Amniotic epithelial cell (primary cell): ENCODE measurements around the gene ARMH3.

ENCODE experiments used
- DNase-seq: peaks from one replicate; pipeline ENCODE4 v3.0.0-alpha.2; 2010; ENCODE audit warnings: low read depth

The ARMH3 gene

DNA sequence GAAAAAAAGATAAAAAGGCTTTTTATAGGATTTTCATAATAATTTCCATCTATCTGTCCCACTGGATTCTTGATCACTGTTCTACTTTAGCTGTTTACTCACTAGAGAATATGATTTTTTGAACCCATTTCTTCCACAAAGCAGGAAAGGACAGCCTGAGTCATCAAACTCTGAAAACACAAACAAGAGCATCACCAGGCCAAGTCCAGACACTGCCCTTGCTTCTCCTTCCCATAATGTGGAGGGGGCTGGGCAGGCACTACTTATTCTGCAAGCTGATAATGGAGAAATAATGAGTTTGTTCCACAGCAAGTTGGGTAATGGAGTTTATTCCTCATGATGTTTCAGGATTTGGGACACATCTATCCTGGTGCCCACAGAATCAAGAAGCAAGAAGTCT, 199.3 kb downstream of the ARMH3 start:
- DNase-seq = peak; percentile 84

GRCh38 chr10:101851411-101852116, 204.4 kb downstream of the ARMH3 start:
- DNase-seq = no peak

GRCh38 chr10:101850749-101851148, 205.2 kb downstream of the ARMH3 start:
- no peak for DNase-seq

DNA sequence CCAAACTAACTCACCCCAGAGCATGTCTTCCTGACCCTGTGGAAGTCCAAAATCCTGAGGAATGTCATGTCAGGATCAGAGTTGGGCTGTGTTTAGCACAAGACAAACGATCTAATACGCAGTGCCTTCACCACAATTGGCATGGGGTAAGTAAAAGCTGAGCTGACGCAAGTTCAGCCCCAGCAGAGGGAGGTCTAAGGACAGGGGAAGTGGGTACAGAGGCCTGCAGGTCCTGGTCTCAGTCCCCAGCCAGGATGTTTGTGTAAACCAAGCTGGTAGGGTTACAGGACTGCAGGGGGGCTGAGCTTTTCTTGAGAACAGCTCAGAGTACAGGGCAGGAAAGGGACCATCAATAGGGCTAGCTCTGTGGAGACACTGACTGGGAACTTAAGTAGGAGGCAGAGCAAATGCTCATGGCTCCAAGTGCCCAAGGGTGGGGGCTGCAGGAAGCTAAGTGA, 207.1 kb downstream of the ARMH3 start:
- DNase-seq = no peak

- no peak for DNase-seq
Observed at GRCh38 chr10:101848408-101848807, 207.6 kb downstream of the ARMH3 start.

- no peak for DNase-seq
Observed at GRCh38 chr10:101845893-101846292, 210.1 kb downstream of the ARMH3 start.

- no peak for DNase-seq
Observed at GRCh38 chr10:101843032-101844021, 212.6 kb downstream of the ARMH3 start, which contains the start of gene KCNIP2. KCNIP2 (minus strand) TSS chr10:101843800; CDS start chr10:101843568, 232 bp downstream.

GRCh38 chr10:101841826-101842225, 214.1 kb downstream of the ARMH3 start:
- DNase-seq = no peak

DNA sequence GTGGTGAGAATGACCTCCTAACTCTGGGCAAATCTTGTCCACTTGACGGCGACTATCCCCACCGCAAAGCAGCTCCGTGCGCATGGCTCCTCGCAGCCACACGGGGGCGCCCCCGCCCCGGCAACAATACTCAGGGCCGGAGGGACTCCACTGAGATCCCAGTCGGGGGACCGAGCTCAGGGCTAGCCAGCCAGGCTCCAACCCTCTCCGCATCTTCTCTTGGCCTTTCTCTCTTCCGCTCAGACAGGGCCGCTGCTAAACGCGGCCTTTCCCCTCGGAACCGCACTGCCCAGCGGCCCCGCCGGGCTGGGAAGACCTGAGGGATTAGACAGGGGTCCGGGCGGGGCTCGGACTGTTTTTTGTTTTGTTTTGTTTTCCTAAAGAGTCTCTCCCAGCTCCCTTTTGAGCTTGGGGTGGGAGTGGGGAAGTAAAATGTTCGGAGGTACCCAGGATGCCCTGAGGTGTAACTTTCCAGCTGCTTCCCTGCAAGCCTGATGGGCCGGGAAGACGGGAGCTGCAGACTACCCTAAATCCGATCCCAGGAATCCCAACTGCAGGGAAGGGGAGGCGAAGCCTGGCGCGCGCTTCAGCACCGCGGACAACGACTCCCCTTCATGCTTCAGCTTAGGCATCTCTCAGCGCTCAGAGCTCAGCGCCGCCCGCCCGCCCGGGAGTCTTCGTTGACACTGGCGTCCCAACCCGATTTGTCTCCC, 215.1 kb downstream of the ARMH3 start:
- peak; percentile 74 for DNase-seq

- DNase-seq = no peak
Observed at GRCh38 chr10:101840102-101840684, 215.8 kb downstream of the ARMH3 start.

DNA sequence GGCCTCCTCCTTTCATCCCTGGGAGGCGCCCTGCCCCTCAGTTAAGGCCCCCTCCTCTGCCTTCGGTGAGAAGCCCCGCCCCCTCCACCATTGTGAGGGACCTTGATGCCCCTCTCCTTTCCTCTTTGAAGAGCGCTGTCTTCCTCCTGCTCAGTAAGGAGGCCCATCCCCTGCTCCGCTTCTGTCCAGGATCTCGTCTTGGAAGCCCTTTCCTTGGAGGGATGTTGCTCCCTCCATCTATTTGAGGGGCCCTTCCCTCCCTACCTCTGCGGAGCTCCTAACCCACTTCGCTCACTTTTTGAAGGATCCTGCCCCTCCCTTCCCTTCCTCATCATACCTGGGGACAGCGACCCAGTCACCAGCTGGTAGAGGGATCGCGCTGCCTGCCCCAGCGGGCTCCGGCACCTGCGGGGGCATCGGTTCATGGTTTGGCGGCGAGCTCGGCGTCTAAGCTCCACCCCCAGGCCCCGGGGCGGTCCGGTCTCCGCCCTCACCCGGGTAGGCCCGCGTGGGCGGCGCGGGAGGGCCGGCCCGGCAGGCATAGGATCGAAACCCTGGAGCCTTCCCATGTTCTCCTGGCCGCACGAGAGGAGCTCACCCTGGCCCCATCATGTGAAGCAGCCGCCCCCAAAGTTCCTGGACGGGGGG, 216.4 kb downstream of the ARMH3 start:
- DNase-seq = no peak

DNA sequence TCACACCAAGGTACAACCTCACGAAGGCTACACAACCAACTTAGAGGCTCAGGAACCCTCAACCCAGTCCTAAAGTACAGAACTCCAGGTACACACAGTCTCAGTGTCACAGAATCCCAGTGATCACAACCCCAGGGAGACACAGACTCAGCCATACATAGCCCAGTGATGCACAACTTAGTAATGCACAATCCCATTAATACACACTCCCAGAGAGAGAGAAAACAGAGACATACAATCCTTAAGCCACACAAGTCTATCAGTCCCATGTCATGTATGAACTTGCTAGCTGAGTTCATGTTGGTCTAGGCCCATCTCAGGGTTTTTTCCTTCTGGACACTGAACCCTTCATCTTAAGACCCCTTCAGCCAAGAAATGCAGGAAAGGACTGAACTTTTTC, 217.0 kb downstream of the ARMH3 start:
- no peak for DNase-seq

DNA sequence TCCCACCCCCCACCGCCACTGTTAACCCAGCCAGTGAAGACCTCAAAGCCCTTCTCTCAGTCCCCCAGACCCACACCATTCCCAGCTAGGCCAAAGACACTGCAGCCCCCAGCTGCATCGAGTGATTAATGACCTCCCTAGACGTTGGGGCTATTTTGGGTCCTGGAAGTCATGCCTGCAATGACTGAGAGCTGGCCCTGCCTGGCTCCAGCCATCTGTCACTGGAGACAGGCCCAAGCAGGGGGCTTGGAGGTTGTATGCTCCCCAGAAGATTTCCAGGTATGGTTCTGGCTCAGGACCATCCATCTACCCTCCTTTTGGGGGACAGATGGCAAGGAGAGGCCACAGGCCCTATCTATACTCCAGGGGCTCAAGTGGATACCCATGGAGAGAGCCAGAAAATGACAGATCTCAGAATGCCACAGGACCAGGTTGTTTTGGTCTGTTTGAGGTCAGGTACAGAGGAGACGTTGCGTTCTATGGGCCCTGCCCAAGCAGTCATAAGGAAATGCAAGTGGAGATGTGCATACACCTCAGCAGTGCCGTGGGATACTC, 217.5 kb downstream of the ARMH3 start:
- DNase-seq = no peak

GRCh38 chr10:101837748-101838147, 218.2 kb downstream of the ARMH3 start:
- DNase-seq = no peak

- no peak for DNase-seq
Observed at GRCh38 chr10:101835362-101835761, 220.6 kb downstream of the ARMH3 start.

- no peak for DNase-seq
Observed at GRCh38 chr10:101834341-101834740, 221.6 kb downstream of the ARMH3 start.

GRCh38 chr10:101833466-101833865, 222.5 kb downstream of the ARMH3 start:
- DNase-seq = no peak

- DNase-seq = no peak
Observed at GRCh38 chr10:101832325-101832771, 223.6 kb downstream of the ARMH3 start.

DNA sequence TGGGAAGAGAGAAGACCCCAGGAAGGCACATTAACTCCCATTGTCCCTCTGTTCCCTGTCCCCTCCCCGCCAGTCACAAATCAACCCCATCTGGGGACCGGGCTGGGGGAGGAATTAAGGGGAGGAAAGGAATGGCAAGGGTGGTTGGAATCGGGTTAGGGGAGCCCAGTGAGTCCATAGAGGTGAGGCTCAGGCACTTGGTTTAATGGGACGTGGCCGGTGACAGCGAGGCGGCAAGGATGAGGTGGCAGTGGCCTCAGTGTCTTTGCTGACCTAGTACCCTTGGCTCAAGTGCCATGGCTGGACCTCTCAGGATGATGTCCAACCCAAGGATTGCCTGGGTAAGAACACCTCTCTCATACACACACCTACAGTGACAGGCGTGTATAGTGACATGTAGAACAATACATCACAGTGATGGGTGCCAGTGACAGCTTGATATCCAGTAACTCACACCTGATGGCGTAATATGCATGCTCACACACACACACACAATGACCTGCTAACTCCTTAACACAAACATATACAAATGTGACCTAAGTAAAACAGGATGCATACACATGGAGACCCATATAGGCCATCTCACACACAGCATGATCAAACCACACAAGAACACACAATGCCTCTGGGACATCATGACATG, 224.7 kb downstream of the ARMH3 start:
- no peak for DNase-seq
